Panc1 (cell line): ENCODE measurements around the gene KCNE2.

ENCODE experiments used
- CTCF ChIP-seq: fragments of 450-650 bp; IDR thresholded peaks from 2 replicates; pipeline ENCODE4 v1.5.1; 2017; ENCODE audit warnings: mild to moderate bottlenecking
- POLR2AphosphoS5 ChIP-seq: IDR thresholded peaks from 2 replicates; pipeline ENCODE4 v1.6.1; 2012; ENCODE audit warnings: mild to moderate bottlenecking, low read depth, low read length, moderate library complexity
- REST ChIP-seq, 2 experiments: IDR thresholded peaks; 2 replicates each; pipeline ENCODE4 v1.6.1; 2011 to 2012; ENCODE audit warnings: low read depth in 2 of 2, control low read depth in 1 of 2, low read length in 1 of 2, mild to moderate bottlenecking in 1 of 2, moderate library complexity in 1 of 2; ENCODE audit not compliant: insufficient read depth in 1 of 2

DNA sequence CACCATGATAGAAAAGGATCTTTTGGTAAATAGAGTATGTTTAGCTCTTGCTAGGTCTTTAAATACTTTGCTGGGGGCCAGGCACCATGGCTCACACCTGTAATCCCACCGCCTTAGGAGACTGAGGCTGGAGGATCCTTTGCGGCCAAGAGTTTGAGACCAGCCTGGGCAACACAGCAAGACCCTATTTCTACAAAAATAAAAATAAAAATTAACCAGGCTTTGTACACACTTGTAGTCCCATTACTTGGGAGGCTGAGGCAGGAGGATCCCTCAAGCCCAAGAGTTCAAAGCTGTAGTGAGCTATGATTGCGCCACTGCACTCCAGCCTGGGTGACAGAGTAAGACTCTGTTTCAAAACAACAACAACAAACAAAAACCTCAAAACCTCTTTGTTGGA is 1.1 kb upstream of the KCNE2 start:
- TF ChIP-seq CTCF (no peak), REST (IDR thresholded peaks at IDR 0.05; ENCODE audit: insufficient read depth in 1 of 2, low read depth in 2 of 2, low read length in 1 of 2) (no peak), POLR2AphosphoS5 (no peak)
